NCI-H345 treated with DMSO at 0.1 percent for 48 hours (cell line): ENCODE data around the gene FAM149A.
A peak's percentile ranks its signal among the peaks of the same experiment; 100 is the strongest.

Experiments used
- DNase-seq: peaks from one replicate; lab custom pipeline; 2025; ENCODE audit not compliant: unreplicated experiment; lab: John Stamatoyannopoulos, UW

FAM149A gene

DNA sequence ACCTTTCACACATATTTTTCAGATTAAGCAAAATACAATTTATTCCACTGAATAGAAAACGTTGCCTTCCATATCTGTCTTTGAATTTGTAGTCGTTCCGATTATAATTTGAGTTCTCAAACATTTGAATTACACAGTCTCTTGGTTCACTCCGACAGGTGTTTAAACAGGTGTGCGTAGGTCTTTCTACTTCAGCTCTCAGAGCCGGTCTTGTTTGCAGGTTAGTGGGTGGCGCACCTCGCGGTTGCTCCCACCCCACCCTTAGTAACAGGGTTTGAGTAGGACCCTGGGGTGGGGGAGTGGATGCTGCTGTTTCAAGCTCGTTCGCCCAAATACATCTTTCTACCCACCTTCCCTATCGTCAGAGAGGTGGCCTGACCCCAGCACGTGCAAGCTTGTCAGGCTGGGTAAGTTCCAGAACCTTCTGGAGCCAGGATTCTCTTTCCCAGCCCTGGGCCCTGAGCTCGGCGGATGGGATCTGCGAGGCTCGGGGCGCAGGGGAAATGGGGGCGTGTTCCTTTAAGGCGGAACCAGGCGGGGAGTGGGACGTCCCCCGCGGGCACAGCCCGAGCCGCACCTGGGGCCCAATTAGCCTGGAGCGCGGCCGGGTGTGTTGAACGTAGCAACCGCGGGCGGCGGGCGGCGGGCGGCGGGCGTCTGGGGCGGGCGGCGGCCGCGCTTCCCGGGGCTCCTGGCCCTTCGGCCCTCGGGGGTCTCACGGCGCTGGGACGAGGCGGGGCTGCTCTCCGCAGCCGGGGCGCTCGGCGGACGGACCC lies at the start of gene FAM149A:
FAM149A (plus strand) TSS at position 591 of the 776 bp plus-strand sequence.
- peak; percentile 21 for DNase-seq

DNA sequence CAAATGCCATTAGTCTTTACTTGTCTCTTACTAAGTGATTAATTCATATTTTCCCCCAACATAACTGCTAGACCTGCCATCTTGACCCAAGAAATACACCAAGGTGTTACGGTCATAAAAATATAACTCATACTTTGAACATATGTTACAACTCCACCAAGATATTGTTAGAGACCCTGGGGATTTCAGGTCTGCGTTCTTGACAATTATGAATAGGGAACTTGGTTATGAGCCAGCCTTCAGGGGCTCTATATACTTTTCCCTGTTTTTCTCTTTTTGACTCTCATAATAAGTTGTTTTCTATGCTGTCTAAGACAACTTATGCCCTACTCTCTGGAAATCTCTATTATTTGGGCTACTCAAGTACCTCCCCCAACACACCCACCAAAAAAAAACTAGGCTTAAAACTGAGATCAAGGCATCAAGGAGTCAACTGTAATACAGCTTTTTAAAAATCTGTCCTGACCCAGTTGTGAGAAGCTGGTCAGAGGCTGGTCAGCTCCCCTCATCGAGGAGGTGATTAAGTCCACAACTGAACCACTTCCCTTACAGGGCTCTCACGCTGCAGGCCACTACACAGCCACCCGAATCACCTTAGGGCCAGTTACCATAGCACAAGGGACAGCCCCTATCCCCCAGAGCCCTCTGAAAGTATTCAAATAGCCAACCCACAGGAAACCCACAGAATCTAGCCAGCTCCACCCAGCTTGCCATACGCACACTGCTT lies 46.1 kb upstream of the FAM149A start:
- DNase-seq, result no peak

DNA sequence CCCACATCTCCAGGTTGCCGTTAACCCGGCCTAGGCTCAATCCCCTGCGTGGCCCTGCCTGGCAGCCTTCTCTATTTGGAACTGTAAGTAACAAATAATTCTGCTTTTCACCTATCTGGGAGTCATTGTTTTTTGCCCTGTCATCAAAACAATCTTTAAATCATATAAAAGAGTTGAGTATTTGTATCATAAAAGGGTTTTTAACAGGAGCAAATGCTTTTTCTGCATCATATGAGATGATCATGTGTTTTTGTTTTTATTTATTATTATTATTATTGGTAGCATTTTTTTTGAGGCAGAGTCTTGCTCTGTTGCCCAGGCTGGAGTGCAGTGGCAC lies 45.6 kb upstream of the FAM149A start:
- no peak for DNase-seq

DNA sequence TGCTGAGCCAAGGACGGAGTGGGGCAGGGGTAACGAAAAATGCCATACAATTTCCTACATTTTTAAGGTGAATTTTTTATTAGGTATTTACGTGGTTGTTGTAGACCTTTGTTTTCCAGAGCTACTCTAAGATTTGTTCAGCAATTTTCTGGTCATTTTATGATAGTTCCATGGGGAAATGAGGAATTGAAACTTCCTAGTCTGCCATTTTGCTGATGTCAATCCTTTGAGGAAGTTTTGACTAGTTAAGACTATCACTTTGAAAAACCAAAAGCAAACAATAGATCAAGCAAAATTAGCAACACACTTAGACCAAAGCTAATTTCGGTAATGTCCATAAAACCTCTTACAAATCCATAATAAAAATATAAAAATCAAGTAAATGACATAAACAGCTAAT lies 42.6 kb upstream of the FAM149A start:
- no peak for DNase-seq

DNA sequence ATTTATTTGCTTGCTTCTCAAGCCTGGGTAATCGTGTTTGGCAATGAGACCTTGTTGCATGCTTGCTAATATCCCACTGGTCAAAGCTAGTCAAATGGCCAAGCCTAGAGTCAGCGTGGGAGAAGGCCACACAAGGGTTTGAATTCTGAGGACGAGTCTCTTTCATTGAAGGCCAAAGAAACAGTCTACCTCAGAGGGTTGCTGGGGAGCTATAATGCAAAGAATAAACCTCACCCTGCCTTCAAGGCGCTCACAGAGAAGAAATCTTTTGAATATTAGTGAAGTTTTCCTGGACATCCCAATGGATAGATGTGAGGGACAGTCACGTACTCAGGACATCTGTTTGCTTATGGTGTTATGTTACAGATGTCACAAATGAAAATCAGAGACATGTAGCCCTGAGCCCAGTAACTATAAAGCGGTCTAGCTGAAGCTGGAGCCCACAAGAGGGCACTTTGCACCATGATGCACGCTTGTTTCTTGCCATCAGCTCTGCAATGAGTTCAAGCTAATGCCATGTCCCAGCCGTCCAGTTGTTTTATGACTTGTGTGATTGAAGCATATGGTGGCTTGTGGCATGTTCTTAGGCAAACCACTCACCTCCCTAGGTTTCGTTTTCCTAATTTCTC lies 36.6 kb upstream of the FAM149A start:
- peak; percentile 15 for DNase-seq

DNA sequence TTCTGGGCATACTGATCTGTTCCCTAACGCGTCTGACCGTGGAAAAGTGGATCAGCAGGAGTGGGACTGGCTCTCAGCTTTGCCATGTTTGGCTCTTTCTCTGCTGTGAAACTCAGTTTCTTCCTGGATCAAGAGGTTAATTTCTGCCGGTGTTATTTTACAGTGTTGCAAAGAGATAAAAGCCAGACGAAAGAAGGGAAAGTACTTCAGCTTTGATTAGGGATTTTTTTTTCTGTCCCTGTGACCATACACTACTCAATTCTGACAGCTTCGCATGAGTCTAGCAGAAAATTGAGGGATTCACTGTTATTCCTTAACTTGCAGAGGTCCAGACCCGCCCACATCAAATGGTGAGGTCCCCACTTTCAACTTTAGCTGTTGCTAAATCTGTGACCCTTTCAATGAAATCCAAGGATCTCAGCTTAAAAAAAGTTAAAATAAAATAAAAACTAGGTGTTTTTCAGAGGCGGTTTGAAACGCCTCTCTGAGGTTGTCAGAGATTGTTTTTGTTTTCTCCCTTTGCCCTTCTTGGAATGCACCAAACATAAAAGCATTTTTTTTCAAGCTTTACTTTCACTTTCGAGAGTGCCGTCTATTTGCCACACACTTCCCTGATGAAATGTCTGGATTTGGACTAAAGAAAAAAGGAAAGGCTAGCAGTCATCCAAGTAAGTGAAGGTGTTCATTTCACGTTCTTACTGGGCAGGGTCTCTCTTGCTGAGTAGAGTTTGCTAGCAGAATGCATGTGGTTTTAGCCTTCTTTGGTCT lies 35.7 kb upstream of the FAM149A start, which contains the start of gene TLR3:
TLR3 (plus strand) TSS at position 576 of the 768 bp plus-strand sequence. CDS start 7,464 bp downstream, outside the sequence.
- no peak for DNase-seq

DNA sequence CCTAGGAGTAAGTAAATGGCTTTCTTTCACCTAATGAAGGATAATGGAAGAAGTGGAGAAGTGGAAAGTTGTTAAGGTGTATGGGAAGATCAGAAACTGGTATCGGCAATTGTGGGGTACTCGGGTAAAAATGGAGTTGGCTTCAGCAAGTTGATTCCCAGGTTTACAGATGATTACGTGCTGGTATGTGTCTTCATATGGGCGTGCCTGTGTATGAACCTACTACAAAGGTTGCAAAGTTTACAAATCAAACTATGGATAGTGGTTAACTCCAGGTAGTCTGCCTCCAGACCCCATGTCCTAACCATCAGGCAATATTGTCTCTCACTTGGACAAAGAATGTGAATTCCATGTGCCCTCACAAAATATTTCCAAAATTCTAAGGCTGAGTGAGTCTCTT lies 34.8 kb upstream of the FAM149A start:
- DNase-seq, result no peak

DNA sequence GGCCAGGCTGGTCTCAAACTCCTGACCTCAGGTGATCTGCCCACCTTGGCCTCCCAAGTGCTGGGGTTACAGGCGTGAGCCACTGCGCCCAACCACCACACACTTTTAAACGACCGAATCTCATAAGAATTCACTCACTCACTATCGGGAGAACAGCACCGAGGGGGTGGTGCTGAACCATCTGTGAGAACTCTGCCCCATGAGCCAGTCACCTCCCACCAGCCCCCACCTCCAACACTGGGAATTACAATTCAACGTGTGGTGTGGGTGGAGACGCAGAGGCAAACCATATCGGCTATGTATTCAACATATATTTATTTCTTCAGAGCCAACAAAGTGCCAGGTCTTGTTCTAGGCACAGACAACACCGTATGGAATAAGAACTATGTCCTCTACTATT lies 32.0 kb upstream of the FAM149A start:
- no peak for DNase-seq

DNA sequence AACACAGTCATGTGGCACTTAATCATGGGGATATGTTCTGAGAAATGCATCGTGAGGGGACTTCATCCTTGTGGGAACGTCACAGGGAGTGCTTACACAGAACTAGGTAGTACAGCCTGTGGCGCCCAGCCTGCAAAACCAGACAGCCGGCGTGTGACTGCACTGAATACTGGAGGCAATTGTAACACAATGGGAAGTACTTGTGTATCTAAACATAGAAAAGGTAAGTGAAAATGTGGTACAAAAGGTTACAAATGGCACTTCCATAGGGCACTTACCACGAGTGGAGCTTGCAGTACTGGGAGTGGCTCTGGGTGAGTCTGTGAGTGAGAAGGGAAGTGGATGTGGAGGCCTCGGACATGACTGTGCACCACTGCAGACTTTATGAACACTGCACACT lies 30.3 kb upstream of the FAM149A start:
- no peak for DNase-seq

DNA sequence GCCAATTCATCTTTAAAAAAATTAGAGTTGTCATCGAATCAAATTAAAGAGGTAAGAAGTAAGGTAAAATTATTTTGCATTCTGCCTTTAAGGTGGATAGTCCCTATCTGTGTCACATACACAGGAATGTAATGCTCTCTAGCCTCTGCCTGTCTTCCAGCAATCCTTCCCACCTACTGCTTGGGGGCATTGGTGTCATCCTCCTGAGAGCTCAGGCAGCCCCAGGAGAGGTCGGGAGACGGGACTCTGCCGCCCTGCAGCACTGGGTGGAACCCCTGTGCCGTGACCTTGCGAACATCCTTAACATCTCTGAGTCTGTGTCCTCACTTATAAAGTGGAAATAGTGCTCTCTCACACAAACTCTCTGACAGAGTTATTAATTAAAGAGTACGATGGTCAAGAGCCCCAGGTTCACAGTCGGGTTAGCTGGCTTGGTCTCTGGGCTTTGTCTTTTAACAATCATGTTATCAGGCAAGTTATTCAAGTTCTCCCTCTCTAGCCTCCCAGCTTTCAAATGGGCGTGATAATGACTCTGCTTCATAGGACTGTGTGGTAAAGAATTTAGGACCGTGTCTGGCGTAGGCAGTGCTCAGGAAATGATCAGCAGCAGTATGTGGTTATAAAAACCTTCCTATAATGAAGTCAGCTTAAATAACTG lies 25.4 kb upstream of the FAM149A start:
- DNase-seq, result no peak

DNA sequence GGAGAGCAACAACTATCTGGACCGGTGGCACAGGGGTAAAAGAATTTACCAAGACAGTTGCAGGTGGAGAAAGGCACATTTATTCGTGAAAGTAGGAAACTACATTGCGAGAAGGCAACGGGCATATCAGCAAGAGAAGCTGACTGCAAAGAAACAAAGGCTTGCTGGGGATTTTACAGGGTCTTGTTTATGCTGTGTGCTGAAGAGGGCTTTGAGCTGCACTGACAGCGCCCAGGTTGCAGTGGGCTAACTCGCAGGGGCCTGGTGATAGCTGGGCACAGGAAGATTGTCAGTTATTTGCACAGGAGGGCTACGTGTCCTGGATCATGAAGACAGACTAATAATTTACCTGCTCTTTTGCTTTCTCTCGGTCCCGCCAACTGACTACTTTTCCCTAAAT lies 24.8 kb upstream of the FAM149A start:
- no peak for DNase-seq

DNA sequence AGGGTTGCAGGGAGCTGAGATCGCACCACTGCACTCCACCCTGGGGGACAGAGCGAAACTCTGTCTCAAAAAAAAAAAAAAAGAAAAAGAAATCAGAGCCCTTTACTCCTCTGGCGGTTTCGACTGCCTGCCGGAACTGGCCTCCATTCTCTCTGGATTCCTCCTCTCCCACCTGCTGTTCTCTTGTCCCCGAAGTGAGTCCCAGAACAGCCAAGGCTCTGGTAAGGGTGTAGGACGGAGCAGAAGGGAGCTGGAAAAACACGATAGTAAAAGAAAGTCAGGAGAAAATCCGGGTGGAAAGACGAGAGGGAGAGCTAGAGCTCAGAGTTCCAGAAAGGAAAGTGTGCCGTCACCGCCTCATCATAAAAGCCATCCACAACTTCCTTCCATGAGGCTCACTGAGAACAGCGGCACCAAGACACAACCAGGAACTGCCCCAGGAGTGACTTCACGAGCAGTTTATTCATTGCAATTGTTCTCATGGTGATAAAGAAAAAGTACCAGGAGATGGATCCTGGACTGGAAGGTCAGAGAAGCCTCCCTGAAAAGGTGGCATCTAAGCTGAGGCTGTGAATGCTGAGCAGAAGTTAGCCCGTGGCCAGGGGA lies 23.2 kb upstream of the FAM149A start:
- DNase-seq, result no peak

DNA sequence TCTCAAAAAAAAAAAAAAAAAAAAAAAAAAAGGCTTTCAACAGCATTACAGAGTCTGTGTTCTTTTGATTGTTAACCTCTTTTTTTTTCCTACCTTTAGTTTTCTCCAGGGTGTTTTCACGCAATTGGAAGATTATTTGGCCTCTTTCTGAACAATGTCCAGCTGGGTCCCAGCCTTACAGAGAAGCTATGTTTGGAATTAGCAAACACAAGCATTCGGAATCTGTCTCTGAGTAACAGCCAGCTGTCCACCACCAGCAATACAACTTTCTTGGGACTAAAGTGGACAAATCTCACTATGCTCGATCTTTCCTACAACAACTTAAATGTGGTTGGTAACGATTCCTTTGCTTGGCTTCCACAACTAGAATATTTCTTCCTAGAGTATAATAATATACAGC lies 22.3 kb upstream of the FAM149A start:
- DNase-seq, result no peak

DNA sequence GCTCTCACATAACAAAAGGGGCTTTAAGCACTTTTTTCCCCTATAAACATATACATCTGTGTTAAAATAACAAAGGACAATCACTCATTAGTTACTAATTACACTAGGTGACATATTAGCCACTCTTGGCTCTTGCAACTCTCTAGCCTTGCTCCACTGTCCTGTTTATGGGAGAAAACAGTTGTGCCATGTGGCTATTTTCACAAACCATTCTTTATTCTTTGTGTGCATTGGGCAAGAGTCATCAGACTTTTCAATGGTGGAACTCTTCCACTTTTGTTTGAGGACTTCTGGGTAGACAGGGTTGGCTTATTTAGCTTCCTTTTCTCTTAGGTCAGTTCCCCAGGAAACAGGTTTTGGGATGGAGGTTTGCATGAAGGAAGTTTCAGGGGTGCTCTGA lies 16.0 kb upstream of the FAM149A start:
- no peak for DNase-seq

DNA sequence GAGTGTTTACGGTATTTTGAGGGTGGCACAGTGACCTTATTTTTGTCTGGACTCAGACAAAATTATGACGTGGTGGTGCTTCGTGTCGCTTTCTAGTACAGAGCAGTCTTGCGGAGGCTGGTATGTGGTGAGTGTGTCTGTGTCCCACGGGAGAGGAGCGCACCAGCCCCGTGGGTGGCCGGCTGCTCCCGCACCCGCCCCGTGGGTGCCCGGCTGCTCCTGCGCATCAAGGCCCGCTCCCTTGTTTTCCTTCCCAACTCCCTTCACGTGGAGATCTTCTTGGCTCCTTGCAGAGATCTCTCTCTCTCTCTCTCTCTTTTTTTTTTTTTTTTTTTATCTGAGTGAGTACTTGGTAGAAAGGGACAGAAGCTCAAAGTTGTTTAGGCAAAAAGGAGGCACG lies 12.2 kb upstream of the FAM149A start:
- DNase-seq, result no peak

DNA sequence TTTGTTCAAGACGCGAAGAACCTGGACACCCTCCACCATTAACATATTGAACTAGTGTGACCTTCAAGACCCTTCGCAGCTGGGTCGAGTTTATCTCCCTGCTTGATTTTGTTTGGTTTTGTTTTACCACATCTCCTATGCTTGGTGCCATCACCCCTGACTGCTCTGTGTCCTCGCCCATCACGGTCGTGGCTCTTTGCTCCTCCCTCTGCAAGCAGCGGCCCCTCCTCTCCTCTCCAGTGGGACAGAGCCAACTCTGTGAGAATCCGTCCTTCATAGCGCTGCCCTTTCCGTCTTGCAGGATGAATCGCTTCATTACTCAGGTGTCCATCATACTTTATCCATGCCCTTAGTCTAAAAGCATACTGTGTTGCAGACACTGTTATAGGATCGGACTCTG lies 9.1 kb upstream of the FAM149A start:
- DNase-seq, result no peak

DNA sequence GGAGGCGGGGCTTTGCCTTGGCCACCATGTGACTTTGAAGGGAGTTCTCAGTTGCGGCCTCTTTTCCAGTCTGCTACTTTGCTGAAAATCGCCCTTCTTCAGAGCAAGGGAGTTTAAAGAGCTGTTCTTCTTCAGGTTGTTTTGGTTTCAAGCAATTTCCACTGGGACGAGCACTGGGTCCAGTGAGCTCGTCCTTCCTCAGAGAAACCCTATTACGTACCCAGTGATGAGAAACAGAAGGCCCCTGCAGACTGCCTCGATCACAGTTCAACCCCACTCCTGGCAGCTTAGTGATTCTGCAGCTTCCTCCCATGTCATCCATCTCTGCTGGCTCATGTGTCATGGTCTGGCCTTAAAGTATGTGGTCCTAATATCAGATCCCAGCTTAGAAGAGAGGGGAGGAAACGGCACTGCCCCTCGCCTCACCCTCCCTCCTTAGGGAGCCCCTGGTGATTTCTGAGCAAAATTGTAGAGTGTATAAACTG lies 7.8 kb upstream of the FAM149A start:
- DNase-seq, result no peak

DNA sequence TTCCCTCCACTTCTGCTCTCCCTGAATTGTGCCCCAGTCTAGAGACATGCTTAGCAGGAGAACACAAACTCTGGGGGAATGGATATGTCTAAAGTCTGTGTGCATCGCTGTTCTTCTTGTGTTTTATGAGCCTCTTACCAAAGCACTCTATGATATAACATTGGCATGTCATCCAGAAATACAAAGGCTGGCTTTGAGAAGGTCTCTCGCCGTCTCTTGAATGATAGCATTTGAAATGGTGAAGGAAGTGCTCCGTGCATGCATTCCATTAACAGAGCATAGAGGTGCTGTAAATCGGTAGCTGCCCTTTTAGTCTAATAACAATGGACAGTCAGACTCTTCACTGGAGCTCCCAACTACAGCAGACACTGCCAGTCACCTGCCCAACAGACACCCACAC lies 7.1 kb upstream of the FAM149A start:
- no peak for DNase-seq

DNA sequence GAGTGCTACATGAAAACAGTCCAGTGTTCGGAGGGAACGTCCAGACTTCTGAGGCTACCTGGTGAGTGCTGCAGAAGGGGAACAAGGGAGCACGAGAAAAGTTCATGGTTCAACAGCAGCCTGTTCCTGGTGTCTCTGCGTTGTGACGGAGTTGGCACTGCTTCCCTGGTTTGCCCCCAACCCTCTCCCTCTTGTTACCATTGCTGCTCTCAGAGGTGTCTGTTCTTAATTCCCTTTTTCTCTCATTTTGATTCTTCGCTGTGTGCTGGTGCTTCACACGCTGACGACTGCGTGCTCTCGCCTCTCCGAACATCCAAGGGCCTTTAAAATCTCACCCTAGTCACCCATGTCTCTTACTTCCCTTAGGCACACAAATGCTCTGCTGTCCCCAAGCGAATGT lies 1.6 kb upstream of the FAM149A start:
- DNase-seq, result no peak

DNA sequence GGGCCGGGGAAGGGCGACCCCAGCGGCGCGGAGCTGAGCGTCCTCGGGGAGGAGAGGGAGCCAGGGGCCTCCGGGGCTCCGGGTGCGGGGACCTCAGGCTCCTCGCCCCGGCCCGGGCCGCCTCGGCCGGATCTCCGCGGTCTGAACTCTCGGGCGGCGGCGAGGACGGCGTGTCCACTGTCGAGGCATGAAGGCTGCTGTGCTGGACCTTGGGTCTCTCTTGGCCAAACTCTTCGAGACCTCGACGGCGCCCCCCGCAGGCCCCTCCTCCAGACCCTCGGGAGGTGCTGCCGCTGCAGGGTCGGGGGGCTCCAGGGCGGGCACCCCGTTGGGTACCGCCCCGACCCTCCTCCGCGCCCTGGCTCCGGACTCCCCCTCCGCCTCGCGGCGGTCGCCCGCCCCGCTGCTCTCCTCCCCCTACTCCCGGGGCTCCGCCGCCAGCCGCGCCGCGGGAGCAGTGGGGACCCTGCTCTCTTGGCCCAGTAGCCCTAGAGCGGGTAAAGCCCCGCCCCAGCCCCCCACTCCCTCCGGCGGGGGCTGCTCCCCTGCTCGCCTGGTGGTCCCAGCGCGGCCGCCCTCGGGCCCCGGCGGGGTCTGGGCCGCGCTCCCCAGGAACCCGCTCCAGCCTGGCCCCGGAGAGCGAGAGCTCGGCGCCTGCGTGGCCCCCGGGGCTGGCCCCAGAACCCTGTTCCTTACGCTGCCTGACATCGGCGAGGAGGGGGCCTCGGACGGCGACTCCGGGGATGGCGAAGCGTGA lies 564 bp downstream of the FAM149A start:
- peak; percentile 1 for DNase-seq
